ENCODE data around the gene OXTR.

OXTR gene

DNA sequence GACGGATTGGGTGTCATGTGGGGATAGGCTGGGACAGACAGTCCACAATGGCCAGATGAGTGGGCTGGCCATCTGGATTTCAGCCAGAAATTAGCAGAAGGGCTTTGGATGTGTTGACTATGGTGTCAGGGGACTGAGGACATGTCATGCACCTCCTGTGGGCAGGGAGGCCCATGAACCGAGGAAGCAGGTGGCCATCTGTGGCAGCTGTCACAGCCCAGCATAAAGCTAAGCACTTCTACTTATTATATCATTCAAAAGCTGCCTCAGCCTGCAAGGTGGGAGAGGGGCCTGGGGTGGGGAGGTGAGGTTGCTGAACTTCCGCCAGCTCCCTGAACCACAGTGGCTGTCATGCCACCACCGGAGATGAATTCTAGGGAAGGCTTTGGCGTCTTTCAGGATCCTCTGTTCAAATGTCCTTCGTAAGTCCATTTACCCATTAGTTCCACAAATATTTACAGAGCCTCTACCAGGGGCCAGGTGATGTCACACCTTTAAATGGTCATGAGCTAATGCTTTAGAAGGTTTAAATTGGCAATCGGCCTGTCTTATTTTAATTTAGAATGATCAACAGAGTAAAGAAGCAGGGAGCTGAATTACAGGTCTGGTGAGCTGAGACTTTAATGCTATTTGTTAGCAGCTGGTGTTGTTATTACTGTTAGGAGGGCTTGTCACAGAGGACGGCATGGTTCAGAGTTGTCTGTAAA lies 59.5 kb downstream of the OXTR start:
- DNase-seq: no peak

DNA sequence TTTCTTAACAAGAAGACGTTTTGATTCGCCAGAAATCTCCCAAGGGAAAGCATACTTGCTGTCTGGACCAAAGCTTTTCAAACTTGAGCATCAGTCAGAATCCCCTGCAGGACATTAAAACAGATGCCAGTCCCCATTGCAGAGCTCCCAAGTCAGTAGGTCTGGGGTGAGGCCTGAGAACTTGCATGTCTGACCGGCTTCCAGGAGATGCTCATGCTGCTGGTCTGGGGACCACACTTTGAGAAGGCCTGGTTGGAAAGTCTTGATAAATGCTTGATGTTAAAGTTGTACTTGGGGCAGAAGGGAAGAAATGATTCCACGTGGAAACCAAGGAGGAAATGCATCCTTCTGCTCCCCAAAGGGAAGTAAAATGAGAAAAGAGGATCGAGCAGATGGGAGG lies 60.1 kb downstream of the OXTR start:
- DNase-seq: no peak

DNA sequence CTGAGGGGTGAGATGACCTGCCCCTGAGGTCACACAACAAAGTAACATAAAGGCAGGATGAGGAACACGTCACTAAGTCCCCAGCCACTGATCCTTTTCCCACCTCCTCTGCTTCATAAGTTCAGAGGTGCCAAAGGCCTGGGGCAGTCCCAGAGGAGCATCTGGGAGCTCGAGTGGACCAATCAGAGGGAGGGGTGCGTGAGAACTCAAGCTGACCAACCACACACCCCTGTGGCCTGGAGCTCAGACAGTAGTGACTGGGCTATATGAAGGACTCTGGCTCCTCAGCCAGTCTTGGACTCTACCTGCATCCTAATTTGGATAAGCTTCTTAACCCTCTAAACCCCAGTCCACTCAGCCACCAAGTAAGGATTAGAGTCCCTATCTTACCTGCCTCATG lies 63.8 kb downstream of the OXTR start:
- DNase-seq: no peak

DNA sequence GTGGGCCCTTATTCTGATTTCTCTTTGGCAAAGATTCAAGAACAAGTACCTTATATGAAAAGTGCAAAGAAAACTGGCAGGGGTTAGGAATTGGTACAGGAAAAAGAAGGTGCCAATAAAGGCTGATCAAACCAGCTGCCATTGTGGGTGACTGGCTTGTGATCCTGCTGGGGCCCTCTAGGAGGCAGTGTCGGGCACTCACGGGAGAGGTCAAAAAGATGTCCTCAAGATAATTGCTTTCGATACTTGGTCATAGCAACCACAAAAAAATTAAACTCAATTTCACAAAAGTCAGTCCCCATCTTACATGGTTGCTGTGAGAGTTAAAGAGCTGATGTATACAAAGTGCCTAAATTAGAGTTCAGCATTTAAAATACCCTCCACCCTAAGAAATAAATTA lies 66.9 kb downstream of the OXTR start:
- no peak for DNase-seq

Measured in fibroblast of skin of right biceps (primary cell).